NCI-H1417 (cell line): ENCODE measurements around the gene SDK1.

Experiments
- DNase-seq, 3 experiments: peaks; one replicate each; lab custom pipeline; 2025; lab: John Stamatoyannopoulos, UW

The SDK1 gene

DNA sequence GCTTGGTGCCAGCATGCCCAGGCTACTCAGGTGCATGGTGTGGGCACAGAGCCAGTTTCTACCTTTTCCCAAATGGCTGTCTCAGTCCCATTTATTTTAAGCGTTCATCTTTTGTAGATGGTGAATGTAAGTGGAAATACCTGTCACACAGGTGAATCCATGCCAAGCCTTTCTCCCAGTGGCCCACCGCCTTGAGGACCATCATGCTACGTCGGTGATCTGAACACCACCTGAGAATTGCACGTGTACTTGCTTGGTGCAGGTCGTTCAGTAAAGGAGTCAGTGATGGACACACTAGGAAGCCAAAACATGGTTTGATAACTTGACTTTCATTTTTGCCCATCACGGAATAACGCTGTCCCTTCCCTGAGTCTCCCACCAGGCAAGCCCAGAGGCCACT is 714.3 kb downstream of the SDK1 start:
- DNase-seq: no peak

DNA sequence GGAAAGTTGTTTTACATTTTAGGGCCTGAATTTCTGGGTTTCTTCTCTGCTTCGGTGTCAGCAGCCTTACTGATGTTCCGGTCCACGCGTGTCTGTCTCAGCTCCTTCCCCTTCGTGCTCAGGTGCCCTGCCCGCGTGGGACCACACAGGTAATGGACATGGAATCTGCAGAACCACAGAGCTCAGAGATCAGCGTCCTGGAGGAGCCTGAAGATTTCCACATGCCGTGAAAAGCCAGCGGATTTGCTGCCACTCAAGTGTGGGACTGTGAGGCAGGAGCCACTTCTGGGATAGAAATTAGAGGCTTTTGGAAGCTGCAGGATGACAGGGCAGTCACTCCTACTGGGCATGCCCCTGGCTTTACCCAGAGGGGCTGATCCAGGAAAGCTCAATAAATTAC is 714.9 kb downstream of the SDK1 start:
- DNase-seq: no peak

DNA sequence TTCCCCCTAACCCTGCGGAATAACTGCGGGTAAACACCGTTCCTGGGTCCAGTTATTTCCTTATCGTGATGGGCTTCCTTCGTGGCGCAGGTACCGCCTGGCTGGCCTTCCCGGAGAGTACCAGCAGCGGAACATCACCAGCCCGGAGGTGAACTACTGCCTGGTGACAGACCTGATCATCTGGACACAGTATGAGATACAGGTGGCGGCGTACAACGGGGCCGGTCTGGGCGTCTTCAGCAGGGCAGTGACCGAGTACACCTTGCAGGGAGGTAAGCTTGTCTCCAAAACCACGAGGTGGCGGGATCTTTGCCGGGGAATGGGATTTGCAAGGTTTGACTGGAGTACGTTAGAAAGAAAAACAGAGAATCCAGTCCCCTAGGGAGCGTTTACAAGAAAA is 716.0 kb downstream of the SDK1 start:
- DNase-seq: no peak

DNA sequence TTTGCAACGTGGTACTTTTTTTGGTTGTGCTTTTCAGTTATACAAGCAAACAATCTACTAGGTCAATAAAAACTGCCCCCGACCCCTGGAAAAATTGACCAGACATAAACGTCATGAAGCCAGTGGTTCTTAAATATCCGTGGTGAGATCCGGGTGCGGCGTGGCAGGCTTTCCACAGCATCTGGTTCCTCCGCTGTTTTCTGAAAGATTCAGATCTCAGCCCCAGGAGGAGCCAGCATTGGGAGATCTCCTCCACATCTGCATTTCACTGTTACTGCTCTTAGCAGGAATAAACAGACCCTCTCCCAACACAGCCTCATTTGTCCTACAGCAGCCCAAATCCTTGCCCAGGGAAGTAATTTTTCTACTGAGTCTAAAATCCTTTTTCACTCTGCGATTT is 716.7 kb downstream of the SDK1 start:
- DNase-seq: no peak

DNA sequence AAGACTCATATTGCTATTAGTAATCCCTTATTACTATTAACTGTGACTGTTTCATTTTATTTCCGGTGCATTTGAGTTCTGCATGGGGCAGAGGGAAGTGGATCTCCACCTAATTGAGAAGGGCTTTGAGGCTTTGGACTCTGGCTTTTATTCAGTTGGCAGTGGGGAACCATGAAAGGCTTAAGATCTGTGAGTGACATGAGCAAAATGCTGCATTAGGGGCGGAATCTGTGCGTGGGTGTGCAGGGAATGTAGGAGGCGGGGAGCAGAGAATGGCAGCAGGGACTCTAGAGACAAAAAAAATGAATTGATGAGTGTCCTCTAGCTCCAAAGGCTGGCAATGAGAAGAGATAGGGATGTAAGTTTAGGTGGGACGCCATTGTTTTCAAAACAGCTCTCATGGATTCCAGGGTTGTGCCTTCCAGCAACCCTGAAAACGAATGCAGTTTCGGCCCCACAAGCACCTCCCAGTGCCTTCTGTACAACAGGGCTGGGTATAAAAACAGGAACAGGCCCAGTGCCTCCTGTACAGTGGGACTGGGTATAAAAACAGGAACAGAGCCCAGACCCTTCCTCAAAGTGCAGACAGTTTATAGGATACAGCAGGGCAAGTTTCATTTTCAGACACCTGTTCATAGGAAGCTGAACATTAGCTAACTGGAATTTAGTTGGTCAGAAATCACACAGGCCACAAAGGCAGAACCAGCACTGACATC is 717.7 kb downstream of the SDK1 start:
- no peak for DNase-seq

DNA sequence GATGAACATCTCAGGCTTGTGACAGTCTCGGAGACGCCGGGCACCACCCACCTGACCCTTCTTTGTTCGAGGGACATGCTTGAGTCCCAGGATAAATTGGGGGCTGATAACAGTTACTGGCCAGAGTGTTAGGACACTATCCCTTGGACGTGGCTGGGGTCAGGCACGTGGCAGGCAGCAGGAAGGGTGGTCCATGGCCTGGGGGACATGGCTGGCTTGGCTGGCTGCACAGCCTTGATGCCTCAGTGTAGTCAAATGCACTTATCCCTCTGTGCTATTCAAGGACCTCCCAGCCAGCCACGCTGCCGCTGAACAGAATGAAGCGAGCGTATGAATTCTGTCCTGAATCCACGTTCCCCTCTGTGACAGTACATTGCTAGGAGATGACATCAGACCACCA is 719.0 kb downstream of the SDK1 start:
- DNase-seq: no peak

DNA sequence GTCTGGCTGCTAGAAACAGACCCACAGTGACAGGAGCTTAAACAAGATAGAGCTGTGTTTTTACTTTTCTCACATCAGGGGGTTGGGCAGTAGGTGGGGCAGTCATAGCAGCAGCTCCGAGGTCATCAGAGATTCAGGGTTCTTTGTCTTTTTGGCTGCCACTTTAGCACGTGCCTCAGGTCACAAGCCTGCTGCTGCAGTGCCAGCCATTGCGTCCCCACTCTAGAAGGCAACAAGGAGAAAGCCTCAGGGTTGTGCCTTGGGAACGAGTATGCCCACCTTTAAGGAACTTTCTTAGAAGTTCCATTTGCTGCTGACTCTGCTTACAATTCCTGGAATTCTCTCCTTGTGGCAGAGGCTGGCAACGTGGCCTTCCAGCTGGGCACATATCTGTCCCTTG is 720.4 kb downstream of the SDK1 start:
- no peak for DNase-seq

DNA sequence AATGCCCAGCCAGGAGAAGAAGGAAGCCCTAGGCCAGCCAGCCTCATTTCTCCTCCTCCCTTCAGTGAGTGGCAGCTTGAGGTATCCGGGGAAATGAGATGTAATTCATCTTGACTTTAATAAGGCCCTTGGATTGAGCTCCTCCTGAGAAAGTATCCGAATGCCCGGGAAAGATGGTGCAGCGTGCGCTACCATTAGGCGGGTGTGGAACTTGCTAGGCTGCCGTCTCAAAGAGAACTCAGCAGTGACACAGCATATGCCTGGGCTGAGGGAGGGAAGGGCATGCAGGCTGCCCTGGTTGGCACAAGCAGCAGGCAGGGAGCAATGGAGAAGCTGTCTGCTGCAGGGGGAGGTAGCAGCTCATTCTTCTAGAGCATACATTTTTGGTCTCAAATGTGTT is 721.2 kb downstream of the SDK1 start:
- no peak for DNase-seq

DNA sequence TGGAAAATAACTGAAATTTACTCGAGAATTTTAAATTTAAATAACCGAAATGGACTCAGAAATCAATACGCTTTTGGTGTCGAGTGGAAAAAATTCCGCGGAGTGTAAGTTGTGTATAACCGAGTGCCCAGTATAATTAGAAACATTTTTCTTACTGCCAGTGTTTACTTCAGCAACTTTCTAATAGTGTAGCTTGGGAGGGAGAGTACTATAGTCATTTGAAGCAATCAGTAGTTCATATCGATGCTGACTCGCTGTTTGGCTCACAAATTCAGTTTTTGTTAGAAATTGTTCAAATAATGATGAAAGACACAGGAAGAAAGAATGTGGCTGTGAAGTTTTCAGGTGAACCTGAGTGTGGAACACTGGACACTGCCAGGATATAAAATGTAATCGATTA is 722.5 kb downstream of the SDK1 start:
- no peak for DNase-seq

DNA sequence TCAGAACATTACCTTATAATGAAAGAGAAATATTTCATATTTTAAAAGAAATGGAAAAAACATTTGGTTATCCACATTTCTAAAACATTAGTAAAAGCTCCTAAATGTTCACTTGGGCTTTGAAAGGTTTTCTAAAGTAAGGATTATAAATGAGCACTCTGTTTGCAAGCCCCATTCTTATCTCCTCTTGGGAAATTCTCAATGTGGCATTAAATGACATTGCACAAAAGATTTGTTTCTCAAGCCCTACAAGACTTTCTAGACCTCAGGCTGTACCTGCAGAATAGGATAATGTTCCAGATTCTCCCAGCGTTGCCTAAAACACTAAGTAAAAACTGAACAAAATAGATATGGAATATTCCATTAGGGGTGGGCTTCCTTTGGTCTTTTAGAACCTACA is 723.1 kb downstream of the SDK1 start:
- no peak for DNase-seq

DNA sequence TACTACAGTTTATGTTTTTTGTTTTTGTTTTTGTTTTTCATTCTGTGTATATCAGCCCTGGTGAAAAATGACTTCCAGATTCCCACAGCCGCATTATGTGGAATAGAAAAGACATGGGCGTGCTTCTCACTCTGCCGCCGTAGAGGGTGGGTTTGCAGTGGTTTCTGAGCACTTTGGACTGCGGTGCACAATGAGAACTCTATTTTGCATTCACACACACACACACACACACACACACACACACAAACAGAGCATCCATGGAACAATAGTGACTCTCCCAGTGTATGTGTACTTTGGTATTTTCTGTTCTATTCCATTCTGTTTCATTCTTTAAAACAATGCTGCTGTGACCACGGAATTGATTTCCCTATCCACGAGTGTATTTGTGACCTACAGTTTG is 723.8 kb downstream of the SDK1 start:
- DNase-seq: no peak

DNA sequence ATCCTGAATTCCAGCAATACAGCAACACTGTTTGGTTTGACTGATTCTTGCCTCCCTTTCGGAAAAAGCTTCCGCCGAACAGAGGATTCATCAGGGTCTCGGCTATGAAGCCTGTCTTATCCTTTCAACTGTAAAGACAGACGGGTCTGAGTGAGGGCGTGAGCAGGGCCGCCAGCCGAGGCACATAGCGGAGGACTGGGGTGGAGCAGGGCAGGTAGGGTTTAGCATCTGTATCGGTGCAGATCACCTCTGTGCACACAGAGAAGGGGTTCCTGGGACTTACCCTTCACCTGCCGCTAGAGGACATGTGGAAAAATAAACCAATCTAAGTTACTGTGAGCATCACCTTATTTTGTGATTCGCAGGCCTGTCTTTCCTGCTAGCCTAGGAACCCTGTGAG is 724.2 kb downstream of the SDK1 start:
- DNase-seq: no peak

DNA sequence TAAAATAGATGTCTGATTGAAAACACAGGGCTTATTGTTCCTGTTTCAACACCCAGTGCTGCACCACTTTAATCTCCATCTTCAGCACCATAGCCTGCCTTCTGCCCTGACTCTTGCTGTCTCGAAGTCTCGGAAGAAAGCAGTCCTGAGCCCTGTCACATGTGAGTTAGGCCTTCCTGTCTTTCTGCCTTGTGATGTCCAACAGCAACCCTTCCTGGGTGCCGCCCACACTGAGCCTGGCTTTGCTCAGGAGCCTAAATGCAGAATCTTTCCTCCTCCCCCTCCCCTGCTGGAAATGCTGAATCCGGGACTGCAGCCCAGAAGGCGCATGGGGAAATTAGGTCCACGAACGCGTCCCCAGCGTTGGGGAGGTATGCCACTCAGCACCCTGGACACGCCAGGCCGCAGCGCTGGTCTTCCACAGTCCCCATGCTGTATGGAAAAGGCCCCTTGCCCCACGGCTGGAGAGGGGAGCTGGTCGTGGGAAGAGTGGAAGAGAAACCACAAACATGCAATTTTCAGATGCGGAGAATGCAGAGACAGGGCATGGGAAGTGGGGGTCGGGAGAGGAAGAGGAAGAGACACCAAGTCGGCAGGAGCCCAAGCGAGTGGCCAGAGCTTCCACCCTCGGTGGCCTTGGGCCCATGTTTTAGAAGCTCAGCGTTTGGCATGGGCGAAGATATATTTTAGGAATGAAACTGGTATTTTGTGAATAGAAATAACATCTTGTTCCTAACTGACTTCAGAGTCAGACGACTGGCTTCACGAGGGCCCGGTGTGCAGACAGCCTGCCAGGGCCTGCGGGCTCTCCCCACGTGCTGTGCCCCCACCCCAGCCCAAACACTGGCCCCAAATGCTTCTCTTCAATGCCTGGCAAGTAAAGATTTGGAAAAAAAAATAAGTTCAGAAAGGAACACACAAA is 724.9 kb downstream of the SDK1 start:
- no peak for DNase-seq

DNA sequence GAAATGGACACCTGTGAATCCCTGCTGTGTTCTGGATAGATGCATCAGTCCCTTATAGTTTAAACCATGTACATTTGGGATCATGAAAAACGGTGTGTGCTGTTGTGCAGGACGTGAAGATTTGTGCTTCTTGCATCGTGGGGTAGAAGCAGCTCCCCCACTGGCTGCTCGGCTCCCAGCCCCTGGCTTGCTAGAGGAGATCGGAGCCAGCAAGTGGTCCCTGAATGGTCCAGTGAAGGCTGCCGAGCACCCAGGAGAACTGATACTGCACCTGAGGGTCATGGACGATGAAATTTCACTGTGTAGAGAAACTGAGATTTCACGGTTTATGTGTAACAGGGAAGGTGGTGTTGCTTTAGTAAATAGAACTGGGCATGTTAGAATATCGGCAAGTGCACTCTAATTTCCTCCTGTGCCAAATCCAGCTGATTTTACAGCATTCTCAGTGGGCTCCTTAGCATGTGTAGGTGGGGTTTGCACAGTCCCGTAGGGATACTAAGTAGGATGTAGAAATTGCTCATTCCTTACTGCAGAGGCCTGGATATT is 726.0 kb downstream of the SDK1 start:
- no peak for DNase-seq

DNA sequence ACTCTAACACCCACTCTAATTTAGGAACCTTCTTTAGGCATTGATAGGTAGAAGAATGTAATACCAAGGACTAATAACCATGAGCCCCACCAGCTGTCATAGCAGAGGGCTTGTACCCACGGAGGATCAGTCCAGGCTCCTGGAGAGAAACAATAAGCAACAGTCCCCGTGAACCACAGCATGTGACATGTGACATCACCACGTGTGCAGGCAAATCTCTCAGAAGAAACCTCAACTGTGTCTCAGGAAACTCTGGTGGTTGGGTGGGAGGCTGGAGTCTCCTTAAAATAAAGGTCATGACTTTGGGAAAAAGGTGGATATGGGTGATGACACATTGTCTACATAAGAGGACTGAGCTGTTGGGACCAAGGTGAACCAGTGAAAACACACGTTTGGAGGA is 727.2 kb downstream of the SDK1 start:
- DNase-seq: no peak

DNA sequence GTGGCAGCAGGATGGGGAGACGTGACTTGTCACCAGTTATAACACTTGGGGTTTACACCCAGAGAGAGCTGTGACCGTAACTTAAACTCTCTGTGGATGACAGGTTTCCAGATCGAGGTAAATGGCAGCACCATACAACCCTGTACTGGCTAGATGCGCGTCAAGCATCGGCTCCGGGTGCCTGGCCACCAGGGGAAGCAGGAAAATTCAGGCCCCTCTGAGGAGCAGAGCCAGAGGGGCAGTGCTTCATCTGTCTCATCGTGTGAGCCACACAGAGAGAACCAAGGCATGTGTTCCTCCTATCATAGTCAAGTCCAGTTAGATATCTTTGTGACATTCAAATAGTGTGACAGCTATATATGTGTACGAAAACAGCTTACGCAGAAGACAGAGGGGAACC is 728.9 kb downstream of the SDK1 start:
- DNase-seq: no peak

DNA sequence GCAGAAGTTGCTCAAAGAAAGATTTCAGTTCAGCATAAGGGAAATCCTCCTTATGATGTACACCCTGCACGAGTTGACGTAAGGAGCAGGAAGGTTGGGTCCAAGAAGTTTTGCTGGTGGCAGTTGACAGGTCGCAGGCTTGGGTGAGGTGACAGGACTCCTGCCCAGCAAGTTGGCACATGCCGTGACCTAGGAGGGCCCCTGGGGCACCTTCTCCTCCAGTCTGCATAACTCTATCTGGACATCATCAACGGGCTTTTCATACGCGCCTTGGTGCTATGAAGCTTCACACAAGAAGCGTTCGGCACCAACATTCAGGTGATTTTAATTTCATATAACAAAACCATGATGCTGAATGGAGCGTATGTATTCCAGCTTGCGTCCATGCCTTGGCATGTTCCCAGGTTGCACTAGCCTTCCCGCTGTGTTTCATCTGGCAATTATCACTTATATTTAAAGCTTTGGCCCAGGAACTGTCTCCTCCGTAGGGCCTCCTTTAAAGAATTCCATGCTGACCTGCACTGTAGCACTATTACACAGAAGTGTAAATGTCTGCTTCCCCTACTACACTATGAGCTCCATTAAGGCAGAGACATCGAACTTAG is 729.4 kb downstream of the SDK1 start:
- DNase-seq: no peak

DNA sequence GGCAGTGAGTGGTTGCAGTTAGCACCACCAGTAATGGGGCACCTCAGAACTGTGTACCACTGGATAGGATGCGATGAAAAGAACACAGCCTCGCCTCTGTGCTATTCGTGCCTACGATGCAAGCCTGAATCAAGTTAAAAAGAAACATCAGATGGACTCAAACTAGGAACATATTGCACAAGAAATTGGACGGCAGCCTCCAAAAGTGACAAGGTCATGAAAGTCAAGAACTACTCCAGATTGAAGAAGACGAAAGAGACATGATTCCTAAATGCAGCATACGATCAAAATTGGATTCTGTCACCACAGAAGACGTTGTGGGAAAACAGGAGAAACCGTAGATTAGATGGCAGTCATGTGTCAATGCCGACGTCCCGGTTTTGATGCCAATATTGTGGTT is 732.9 kb downstream of the SDK1 start:
- no peak for DNase-seq

DNA sequence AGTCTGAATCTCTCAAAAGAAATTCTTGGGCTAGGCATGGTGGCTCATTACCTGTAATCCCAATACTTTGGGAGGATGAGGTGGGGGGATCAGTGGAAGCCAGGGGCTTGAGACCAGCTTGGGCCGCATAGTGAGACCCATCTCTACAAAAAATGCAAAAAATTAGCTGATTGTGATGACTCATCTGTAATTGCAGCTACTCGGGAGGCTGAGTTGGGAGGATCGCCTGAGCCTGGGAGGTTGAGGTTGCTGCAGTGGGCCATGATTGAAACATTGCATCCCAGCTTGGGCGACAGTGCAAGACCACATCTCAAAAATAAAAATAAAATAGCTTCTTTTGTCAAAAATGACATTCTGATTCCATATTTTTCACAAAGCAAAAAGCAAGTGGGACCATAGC is 736.3 kb downstream of the SDK1 start:
- DNase-seq: no peak

DNA sequence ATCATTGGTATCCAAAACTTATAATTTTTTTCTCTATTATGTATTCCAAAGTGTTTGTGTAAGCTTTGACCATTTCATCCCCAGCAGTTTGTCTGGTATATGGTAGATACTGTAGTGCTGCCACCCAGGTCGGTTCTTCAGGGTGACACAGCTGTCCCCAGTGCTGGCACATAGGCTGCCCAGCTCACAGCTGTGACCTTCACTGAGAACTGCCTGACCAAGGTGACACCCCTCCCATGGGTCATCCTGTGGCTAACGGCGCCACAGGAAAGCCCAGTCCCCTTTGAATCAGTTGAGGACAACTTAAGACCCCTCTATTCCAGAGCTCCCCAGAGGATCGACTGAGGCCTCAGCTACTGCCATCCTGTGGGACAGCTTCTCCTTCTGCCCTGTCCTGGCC is 736.8 kb downstream of the SDK1 start:
- DNase-seq: no peak

DNA sequence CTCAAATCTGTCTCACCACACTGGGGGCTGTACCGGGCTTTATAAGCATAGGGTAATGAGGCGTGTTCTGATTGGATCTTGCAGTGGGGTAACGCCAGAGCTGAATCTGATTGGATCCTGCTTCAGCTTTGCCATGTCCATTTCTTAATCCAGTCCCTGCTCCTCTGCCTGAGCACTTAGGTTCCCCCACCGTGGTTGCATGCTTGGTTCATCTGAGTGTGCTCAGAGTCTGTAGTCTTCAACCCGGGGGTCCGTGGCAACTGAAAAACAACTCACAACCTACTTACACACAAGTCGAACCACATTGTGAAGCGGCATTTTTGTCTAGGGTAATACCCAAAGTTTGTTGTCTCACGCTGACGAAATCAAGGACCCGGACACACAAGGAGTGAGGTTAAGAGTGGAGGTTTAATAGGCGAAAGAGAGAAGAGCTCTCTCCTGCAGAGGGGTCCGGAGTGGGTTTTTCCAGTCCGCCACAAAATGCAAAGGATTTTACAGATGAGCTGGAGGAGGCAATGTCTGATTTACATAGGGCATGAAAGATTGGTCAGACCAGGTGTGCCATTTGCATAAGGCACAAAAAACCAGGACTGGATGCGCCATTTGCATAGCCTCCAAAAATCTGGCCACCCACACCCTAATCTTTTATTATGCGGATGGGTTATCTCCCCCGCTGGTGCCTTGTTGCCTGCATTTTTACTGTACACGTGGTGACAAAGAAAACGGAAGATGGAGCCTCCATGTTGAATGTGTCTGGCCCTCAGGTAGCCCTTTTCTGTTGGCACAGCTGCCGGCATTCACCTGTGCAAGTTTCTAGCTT is 739.3 kb downstream of the SDK1 start:
- DNase-seq: no peak
